GM12864 (cell line): ENCODE data around the gene COL5A2.

Experiments used
- DNase-seq: peaks from one replicate; pipeline ENCODE4 v3.0.0-alpha.2; 2011; ENCODE audit warnings: low read depth
- H3K4me3 ChIP-seq: 2 replicates; pipeline ENCODE4 v1.5.1; 2011; ENCODE audit warnings: mild to moderate bottlenecking, low read depth, low read length, control low read depth
- CTCF ChIP-seq: IDR thresholded peaks from 2 replicates; pipeline ENCODE4 v1.5.1; 2011; ENCODE audit warnings: low read depth, mild to moderate bottlenecking, moderate library complexity, low read length, control low read depth, inconsistent platforms; ENCODE audit errors: missing control alignments

COL5A2 gene

GRCh38 chr2:189082376-189082975 is 97.1 kb downstream of the COL5A2 start:
- no peak overlapping the region for H3K4me3 ChIP-seq
- no peak for TF ChIP-seq CTCF
- no peak for DNase-seq

GRCh38 chr2:189076572-189076971 is 103.0 kb downstream of the COL5A2 start:
- no peak overlapping the region for H3K4me3 ChIP-seq
- DNase-seq, result no peak

GRCh38 chr2:189076120-189076519 is 103.4 kb downstream of the COL5A2 start:
- no peak for TF ChIP-seq CTCF
- DNase-seq, result no peak

More at GRCh38 chr2:189076572-189076971, 103.0 kb downstream of the COL5A2 start:
- TF ChIP-seq CTCF, result no peak

GRCh38 chr2:189074506-189074905 is 105.1 kb downstream of the COL5A2 start:
- TF ChIP-seq CTCF, result no peak
- no peak overlapping the region for H3K4me3 ChIP-seq
- no peak for DNase-seq

More at GRCh38 chr2:189076120-189076519, 103.4 kb downstream of the COL5A2 start:
- H3K4me3 ChIP-seq, result no peak overlapping the region

- no peak for DNase-seq
- H3K4me3 ChIP-seq, result no peak overlapping the region
- TF ChIP-seq CTCF, result no peak
Observed at GRCh38 chr2:189072036-189072435, 107.5 kb downstream of the COL5A2 start.

- DNase-seq, result no peak
- no peak overlapping the region for H3K4me3 ChIP-seq
- no peak for TF ChIP-seq CTCF
Observed at GRCh38 chr2:189069855-189070619, 109.5 kb downstream of the COL5A2 start.
